Muscle of back (tissue), 11 donors: ENCODE measurements around the gene ENDOU. TPM values are rescaled to one million over a fixed set of nuclear protein-coding genes. Genes with fewer than 3 reads are reported as not detected.

Experiments used
- DNase-seq, 3 donors: peaks; one replicate each; pipeline versions ENCODE4 v3.0.0 to v3.0.0-alpha.2; 2013
- polyA plus RNA-seq, 10 donors: library from polyadenylated mRNA; unstranded; fragments of 120-200 nt; gene quantifications; one replicate each; pipeline ENCODE4 v1.2.1, GENCODE V29; 2013; ENCODE audit not compliant: insufficient read length in 10 of 10

ENDOU gene
- polyA plus RNA-seq, 10 donors: 0.19 to 1.8 (median 0.32) TPM

GRCh38 chr12:47721431-47721973 lies 3.8 kb downstream of the ENDOU start:
- DNase-seq: no peak

- DNase-seq: no peak
Observed at GRCh38 chr12:47718531-47718930, 6.8 kb downstream of the ENDOU start.

GRCh38 chr12:47717443-47718193 lies 7.7 kb downstream of the ENDOU start:
- DNase-seq: peak; percentile 68 to 90 (median 84)

GRCh38 chr12:47717046-47717442 lies 8.2 kb downstream of the ENDOU start:
- DNase-seq: no peak

- no peak for DNase-seq
Observed at GRCh38 chr12:47715877-47716548, 9.3 kb downstream of the ENDOU start.

GRCh38 chr12:47715393-47715876 lies 9.9 kb downstream of the ENDOU start:
- peak; percentile 81 to 92 (median 86) for DNase-seq

GRCh38 chr12:47714826-47715386 lies 10.4 kb downstream of the ENDOU start:
- no peak for DNase-seq

- no peak for DNase-seq
Observed at GRCh38 chr12:47712171-47712570, 13.1 kb downstream of the ENDOU start.

- DNase-seq: no peak
Observed at GRCh38 chr12:47711448-47711847, 13.8 kb downstream of the ENDOU start.

- DNase-seq: no peak
Observed at GRCh38 chr12:47710278-47710677, 15.0 kb downstream of the ENDOU start.

GRCh38 chr12:47709671-47710070 lies 15.6 kb downstream of the ENDOU start:
- DNase-seq: no peak

- no peak for DNase-seq
Observed at GRCh38 chr12:47709237-47709636, 16.1 kb downstream of the ENDOU start.

- DNase-seq: no peak
Observed at GRCh38 chr12:47707905-47708543, 17.3 kb downstream of the ENDOU start.

GRCh38 chr12:47707355-47707754 lies 17.9 kb downstream of the ENDOU start:
- no peak for DNase-seq

GRCh38 chr12:47705566-47706425 lies 19.5 kb downstream of the ENDOU start, which contains the start of gene RPAP3:
Gene RPAP3 (minus strand): TSS chr12:47706030. CDS start chr12:47702840, 3,190 bp downstream.
- peak; percentile 93 to 98 (median 95) for DNase-seq

- DNase-seq: no peak
Observed at GRCh38 chr12:47705229-47705565, 20.1 kb downstream of the ENDOU start.

GRCh38 chr12:47704719-47705118 lies 20.6 kb downstream of the ENDOU start:
- no peak for DNase-seq

GRCh38 chr12:47700263-47700662 lies 25.0 kb downstream of the ENDOU start:
- no peak for DNase-seq

- no peak for DNase-seq
Observed at GRCh38 chr12:47698631-47699030, 26.7 kb downstream of the ENDOU start.

GRCh38 chr12:47698055-47698454 lies 27.2 kb downstream of the ENDOU start:
- no peak for DNase-seq

GRCh38 chr12:47689215-47689614 lies 36.1 kb downstream of the ENDOU start:
- DNase-seq: no peak
